Neural cell (in vitro differentiated cells): ENCODE data around the gene NETO1. TPM values are rescaled to one million over a fixed set of nuclear protein-coding genes. Genes with fewer than 3 reads are reported as not detected.

Experiments used
- H2AFZ ChIP-seq: fragments of 200-600, 300-800 bp; sonication (generic), shearing (Covaris generic); 2 replicates; pipeline ENCODE4 v1.6.0; 2014; ENCODE audit warnings: low read depth, mild to moderate bottlenecking, antibody characterized with exemption, low read length, moderate library complexity
- H3F3A ChIP-seq: fragments of 200-600 bp; shearing (Covaris generic); 2 replicates; pipeline ENCODE4 v1.6.1; 2016; ENCODE audit warnings: mild to moderate bottlenecking, moderate library complexity, mixed read lengths, antibody characterized with exemption, low read length; ENCODE audit not compliant: insufficient read depth, poor library complexity, severe bottlenecking
- H3K27ac ChIP-seq: fragments of 200-600, 300-800 bp; sonication (generic), shearing (Covaris generic); 2 replicates; pipeline ENCODE4 v1.5.1; 2014; ENCODE audit warnings: mild to moderate bottlenecking, low read length, moderate library complexity
- H3K27me3 ChIP-seq: fragments of 300-800, 200-600 bp; sonication (generic), shearing (Covaris generic); 2 replicates; pipeline ENCODE4 v1.6.0; 2014; ENCODE audit warnings: mild to moderate bottlenecking, low read depth, low read length, moderate library complexity; ENCODE audit not compliant: insufficient read depth
- H3K36me3 ChIP-seq: fragments of 300-800, 200-600 bp; sonication (generic), shearing (Covaris generic); 2 replicates; pipeline ENCODE4 v1.5.1; 2014; ENCODE audit warnings: mild to moderate bottlenecking, antibody characterized with exemption, low read length, moderate library complexity; ENCODE audit not compliant: insufficient read depth
- H3K4me2 ChIP-seq: fragments of 300-800, 200-600 bp; sonication (generic), shearing (Covaris generic); 2 replicates; pipeline ENCODE4 v1.6.0; 2014; ENCODE audit warnings: mild to moderate bottlenecking, low read length
- H3K4me3 ChIP-seq: fragments of 300-800, 200-600 bp; sonication (generic), shearing (Covaris generic); 2 replicates; pipeline ENCODE4 v1.5.1; 2014; ENCODE audit warnings: mild to moderate bottlenecking, low read length, moderate library complexity
- H3K79me2 ChIP-seq: fragments of 200-600 bp; shearing (Covaris generic); replicated peaks from 2 replicates; pipeline ENCODE4 v1.6.0; 2014; ENCODE audit warnings: mild to moderate bottlenecking, low read length, moderate library complexity; ENCODE audit not compliant: insufficient read depth
- H3K9ac ChIP-seq: fragments of 300-800, 200-600 bp; sonication (generic), shearing (Covaris generic); 2 replicates; pipeline ENCODE4 v1.6.1; 2016; ENCODE audit warnings: mild to moderate bottlenecking, low read length, mixed read lengths
- H3K9me2 ChIP-seq: fragments of 200-600 bp; shearing (Covaris generic); 2 replicates; pipeline ENCODE4 v1.6.1; 2016; ENCODE audit warnings: mild to moderate bottlenecking, low read length, mixed read lengths; ENCODE audit not compliant: insufficient read depth
- H3K9me3 ChIP-seq: fragments of 200-600, 300-800 bp; sonication (generic), shearing (Covaris generic); 2 replicates; pipeline ENCODE4 v1.6.1; 2016; ENCODE audit warnings: mild to moderate bottlenecking, mixed run types, low read length, moderate library complexity, mixed read lengths
- H4K20me1 ChIP-seq: fragments of 200-600 bp; shearing (Covaris generic); 2 replicates; pipeline ENCODE4 v1.6.1; 2016; ENCODE audit warnings: mild to moderate bottlenecking, mixed run types; ENCODE audit not compliant: insufficient read depth
- EP300 ChIP-seq: fragments of 450-650 bp; conservative IDR thresholded peaks from 2 replicates; pipeline ENCODE4 v1.6.1; 2014; ENCODE audit warnings: antibody characterized with exemption, mild to moderate bottlenecking, moderate library complexity; ENCODE audit not compliant: poor library complexity, severe bottlenecking
- EZH2 ChIP-seq: fragments of 200-600, 300-800 bp; shearing (Covaris generic), sonication (generic); IDR thresholded peaks from 2 replicates; pipeline ENCODE4 v1.6.1; 2014; ENCODE audit warnings: antibody characterized with exemption, low read length, borderline replicate concordance, mild to moderate bottlenecking; ENCODE audit not compliant: insufficient read depth, poor library complexity, severe bottlenecking
- MXI1 ChIP-seq: fragments of 450-650 bp; conservative IDR thresholded peaks from 2 replicates; pipeline ENCODE4 v1.6.1; 2014; ENCODE audit warnings: antibody characterized with exemption, mild to moderate bottlenecking; ENCODE audit not compliant: poor library complexity, severe bottlenecking
- POLR2AphosphoS5 ChIP-seq: IDR thresholded peaks from 2 replicates; pipeline ENCODE4 v1.6.1; 2012
- RAD21 ChIP-seq: fragments of 450-650 bp; conservative IDR thresholded peaks from 2 replicates; pipeline ENCODE4 v1.6.1; 2014; ENCODE audit warnings: antibody characterized with exemption, mild to moderate bottlenecking, moderate library complexity
- REST ChIP-seq: IDR thresholded peaks from 2 replicates; pipeline ENCODE4 v1.6.1; 2012; ENCODE audit warnings: borderline replicate concordance
- SMC3 ChIP-seq: fragments of 450-650 bp; conservative IDR thresholded peaks from 2 replicates; pipeline ENCODE4 v1.6.1; 2014; ENCODE audit warnings: antibody characterized with exemption, mild to moderate bottlenecking, moderate library complexity; ENCODE audit not compliant: poor library complexity
- TAF1 ChIP-seq: IDR thresholded peaks from 2 replicates; pipeline ENCODE4 v1.6.1; 2012; ENCODE audit warnings: low read depth
- polyA plus RNA-seq: library from polyadenylated mRNA; depleted of rRNA; stranded (reverse); fragments of >200 nt; gene quantifications from 2 replicates; pipeline ENCODE4 v1.2.3, GENCODE V29; 2014
- TF ChIP-seq, protein P1 (sequence below): fragments of 450-650 bp; IDR thresholded peaks from 2 replicates; pipeline ENCODE4 v1.5.1; 2014; ENCODE audit warnings: antibody characterized with exemption, mild to moderate bottlenecking, moderate library complexity; ENCODE audit not compliant: poor library complexity, severe bottlenecking

The NETO1 gene
- polyA plus RNA-seq, 1 donor from 2014 or later, result 0.45 TPM

DNA sequence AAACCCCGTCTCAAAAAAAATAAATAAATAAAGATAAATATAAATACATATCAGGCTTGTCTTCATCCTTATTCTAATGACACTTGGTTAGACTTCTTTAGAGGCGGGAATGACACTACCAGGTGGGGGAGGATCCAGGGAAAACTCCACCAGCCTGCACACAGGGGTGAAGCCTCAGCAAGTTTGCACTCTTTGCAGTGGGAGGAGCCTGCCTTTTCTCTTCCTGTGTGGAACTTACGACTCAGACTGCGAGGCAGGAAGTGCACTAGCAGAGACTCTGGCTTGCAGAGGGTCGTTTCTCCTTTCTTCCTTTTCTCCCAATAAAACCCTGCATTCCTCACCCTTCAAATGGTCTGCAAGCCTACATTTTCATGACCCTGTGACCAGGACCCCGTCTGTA, 170.1 kb downstream of the NETO1 start:
- no peak for TF ChIP-seq TAF1
- no peak for TF ChIP-seq EZH2
- TF ChIP-seq MXI1, result no peak
- no peak for TF ChIP-seq RAD21
- TF ChIP-seq, protein P1, sequence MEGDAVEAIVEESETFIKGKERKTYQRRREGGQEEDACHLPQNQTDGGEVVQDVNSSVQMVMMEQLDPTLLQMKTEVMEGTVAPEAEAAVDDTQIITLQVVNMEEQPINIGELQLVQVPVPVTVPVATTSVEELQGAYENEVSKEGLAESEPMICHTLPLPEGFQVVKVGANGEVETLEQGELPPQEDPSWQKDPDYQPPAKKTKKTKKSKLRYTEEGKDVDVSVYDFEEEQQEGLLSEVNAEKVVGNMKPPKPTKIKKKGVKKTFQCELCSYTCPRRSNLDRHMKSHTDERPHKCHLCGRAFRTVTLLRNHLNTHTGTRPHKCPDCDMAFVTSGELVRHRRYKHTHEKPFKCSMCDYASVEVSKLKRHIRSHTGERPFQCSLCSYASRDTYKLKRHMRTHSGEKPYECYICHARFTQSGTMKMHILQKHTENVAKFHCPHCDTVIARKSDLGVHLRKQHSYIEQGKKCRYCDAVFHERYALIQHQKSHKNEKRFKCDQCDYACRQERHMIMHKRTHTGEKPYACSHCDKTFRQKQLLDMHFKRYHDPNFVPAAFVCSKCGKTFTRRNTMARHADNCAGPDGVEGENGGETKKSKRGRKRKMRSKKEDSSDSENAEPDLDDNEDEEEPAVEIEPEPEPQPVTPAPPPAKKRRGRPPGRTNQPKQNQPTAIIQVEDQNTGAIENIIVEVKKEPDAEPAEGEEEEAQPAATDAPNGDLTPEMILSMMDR, result no peak
- TF ChIP-seq POLR2AphosphoS5, result no peak
- no peak for TF ChIP-seq EP300
- no peak for TF ChIP-seq SMC3
- TF ChIP-seq REST, result no peak
- no peak overlapping the region for H3K27ac ChIP-seq
- no peak overlapping the region for H3K9ac ChIP-seq
- H3K79me2 ChIP-seq, result no peaks in the 10 kb centered on the region
- no peak overlapping the region for H3K4me3 ChIP-seq
- no peaks in the 10 kb centered on the region for H3F3A ChIP-seq
- H3K9me2 ChIP-seq, result no peaks in the 10 kb centered on the region
- no peak overlapping the region for H2AFZ ChIP-seq
- H3K36me3 ChIP-seq, result no peaks in the 10 kb centered on the region
- no peak overlapping the region for H3K4me2 ChIP-seq
- no peaks in the 10 kb centered on the region for H4K20me1 ChIP-seq
- H3K9me3 ChIP-seq, result no peaks in the 10 kb centered on the region
- H3K27me3 ChIP-seq, result no peaks in the 10 kb centered on the region

DNA sequence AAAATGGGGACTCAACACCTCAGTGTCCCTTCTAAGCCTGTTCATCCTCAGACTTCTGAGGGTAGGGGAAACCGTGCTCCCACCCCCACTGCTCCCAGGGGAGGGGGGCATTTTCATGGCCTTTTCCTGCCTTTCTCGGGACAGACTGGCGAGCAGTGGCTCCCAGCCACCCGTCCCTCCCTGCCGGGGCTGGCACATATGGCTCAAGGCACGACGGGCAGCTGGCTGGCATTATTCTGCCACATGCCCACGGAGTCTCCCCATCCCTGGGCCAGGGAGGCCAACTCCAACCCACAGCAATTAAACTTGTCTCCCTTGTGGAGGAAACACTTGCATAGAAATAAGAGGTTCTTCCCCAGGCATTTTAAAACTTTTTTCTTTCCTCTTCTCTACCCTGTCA, 175.2 kb downstream of the NETO1 start:
- no peak overlapping the region for H3K4me2 ChIP-seq

More for the DNA sequence above, 175.2 kb downstream of the NETO1 start:
- H3K9me2 ChIP-seq, result no peaks in the 10 kb centered on the region
- no peaks in the 10 kb centered on the region for H3K36me3 ChIP-seq
- no peaks in the 10 kb centered on the region for H4K20me1 ChIP-seq
- H3K9ac ChIP-seq, result no peak overlapping the region
- no peak overlapping the region for H3K4me3 ChIP-seq
- H3K27me3 ChIP-seq, result no peaks in the 10 kb centered on the region
- TF ChIP-seq, protein P1, result no peak
- TF ChIP-seq SMC3 (no peak), EP300 (no peak), MXI1 (no peak), RAD21 (no peak), EZH2 (no peak), TAF1 (no peak), REST (no peak), POLR2AphosphoS5 (no peak)
- H3K9me3 ChIP-seq, result no peaks in the 10 kb centered on the region
- H3K79me2 ChIP-seq, result no peaks in the 10 kb centered on the region
- H3K27ac ChIP-seq, result no peak overlapping the region
- H2AFZ ChIP-seq, result no peak overlapping the region
- no peaks in the 10 kb centered on the region for H3F3A ChIP-seq
